WTC11 (cell line): ENCODE results near the gene TPCN2. TPM values are rescaled to one million over a fixed set of nuclear protein-coding genes. Genes with fewer than 3 reads are reported as not detected.
"Not testable (repeated sequence)": the region's sequence is repeated elsewhere in the genome, so short reads cannot be mapped to it uniquely, and the experiment has no call there.

Experiments used
- ATAC-seq: fragments of 200-7000 bp; cut with Tn5 transposase; 2 replicates; pipeline ENCODE4 v1.10.0; 2021; ENCODE audit warnings: mild to moderate bottlenecking, moderate library complexity
- CTCF ChIA-PET: fragments of 300-600 bp; sonication (Branson Sonifier 250); formaldehyde crosslinking; loops from one replicate; lab custom pipeline; 2021; ENCODE audit warnings: antibody characterized with exemption; lab: Charles Lee
- POLR2A ChIA-PET: fragments of 350-600 bp; sonication (Branson Sonifier 250); formaldehyde crosslinking; loops from one replicate; lab custom pipeline; 2021; ENCODE audit warnings: antibody characterized with exemption; lab: Charles Lee
- DNase-seq: peaks from one replicate; pipeline ENCODE4 v3.0.0; 2021; ENCODE audit warnings: low spot score
- H3K27ac Mint-ChIP-seq: 2 replicates; pipeline ENCODE4 v1.8.0; 2021; ENCODE audit warnings: mixed read lengths
- H3K27me3 Mint-ChIP-seq: 2 replicates; pipeline ENCODE4 v1.8.0; 2021; ENCODE audit warnings: low read depth, mild to moderate bottlenecking, moderate library complexity, mixed read lengths
- H3K36me3 Mint-ChIP-seq: 2 replicates; pipeline ENCODE4 v1.8.0; 2021; ENCODE audit warnings: mixed read lengths
- H3K4me1 Mint-ChIP-seq: 2 replicates; pipeline ENCODE4 v1.8.0; 2022; ENCODE audit warnings: mixed read lengths
- H3K4me3 Mint-ChIP-seq: 2 replicates; pipeline ENCODE4 v1.8.0; 2021; ENCODE audit warnings: mild to moderate bottlenecking, moderate library complexity, mixed read lengths
- H3K9me3 Mint-ChIP-seq: 2 replicates; pipeline ENCODE4 v1.8.0; 2021; ENCODE audit warnings: mixed read lengths
- HMGA2 ChIP-seq: fragments of 250-450 bp; sonication (Bioruptor Pico); IDR thresholded peaks from 2 replicates; pipeline ENCODE4 v1.4.0; 2021; ENCODE audit warnings: mild to moderate bottlenecking, moderate library complexity
- IRF2 ChIP-seq: sonication (generic); formaldehyde crosslinking; IDR thresholded peaks from 2 replicates; pipeline ENCODE4 v1.8.0; 2022; ENCODE audit warnings: low read depth, missing genetic modification reagents, borderline replicate concordance
- MXD4 ChIP-seq: fragments of 250-450 bp; sonication (Bioruptor Pico); IDR thresholded peaks from 2 replicates; pipeline ENCODE4 v1.8.0; 2021; ENCODE audit warnings: mild to moderate bottlenecking, moderate library complexity, borderline replicate concordance
- NFYB ChIP-seq: sonication (generic); formaldehyde crosslinking; conservative IDR thresholded peaks from 2 replicates; pipeline ENCODE4 v1.8.0; 2022; ENCODE audit warnings: low read depth, missing genetic modification reagents
- NR2C2 ChIP-seq: sonication (generic); formaldehyde crosslinking; IDR thresholded peaks from 2 replicates; pipeline ENCODE4 v1.8.0; 2022; ENCODE audit warnings: mild to moderate bottlenecking, missing genetic modification reagents
- NR3C1 ChIP-seq: sonication (generic); formaldehyde crosslinking; conservative IDR thresholded peaks from 2 replicates; pipeline ENCODE4 v1.8.1; 2023; ENCODE audit warnings: low read depth, mild to moderate bottlenecking, missing genetic modification reagents
- OVOL2 ChIP-seq: fragments of 250-450 bp; sonication (Bioruptor Pico); IDR thresholded peaks from 2 replicates; pipeline ENCODE4 v1.9.0; 2021; ENCODE audit warnings: mild to moderate bottlenecking, borderline replicate concordance
- RORB ChIP-seq: fragments of 250-450 bp; sonication (Bioruptor Pico); IDR thresholded peaks from 2 replicates; pipeline ENCODE4 v1.9.0; 2021; ENCODE audit warnings: mild to moderate bottlenecking
- SP1 ChIP-seq: sonication (generic); formaldehyde crosslinking; conservative IDR thresholded peaks from 2 replicates; pipeline ENCODE4 v1.8.1; 2022; ENCODE audit warnings: missing genetic modification reagents
- TEAD4 ChIP-seq: sonication (generic); formaldehyde crosslinking; IDR thresholded peaks from 2 replicates; pipeline ENCODE4 v1.8.0; 2022; ENCODE audit warnings: mild to moderate bottlenecking, missing genetic modification reagents
- ZNF121 ChIP-seq: sonication (generic); formaldehyde crosslinking; IDR thresholded peaks from 2 replicates; pipeline ENCODE4 v1.8.0; 2023; ENCODE audit warnings: missing genetic modification reagents
- ZNF317 ChIP-seq: sonication (generic); formaldehyde crosslinking; IDR thresholded peaks from 2 replicates; pipeline ENCODE4 v1.8.1; 2023; ENCODE audit warnings: low read depth, mild to moderate bottlenecking, moderate library complexity, missing genetic modification reagents, borderline replicate concordance
- ZNF416 ChIP-seq: fragments of 250-450 bp; sonication (Bioruptor Pico); IDR thresholded peaks from 2 replicates; pipeline ENCODE4 v1.9.0; 2021; ENCODE audit warnings: mild to moderate bottlenecking, inconsistent platforms
- total RNA-seq: library from RNA; stranded (reverse); gene quantifications from 3 replicates; pipeline ENCODE4 v1.2.3, GENCODE V29; 2021
- TF ChIP-seq, protein P1 (sequence below): fragments of 250-450 bp; sonication (Bioruptor Pico); IDR thresholded peaks from 2 replicates; pipeline ENCODE4 v2.1.2; 2022; ENCODE audit warnings: mild to moderate bottlenecking, moderate library complexity
- TF ChIP-seq, protein P2 (sequence below): sonication (generic); formaldehyde crosslinking; IDR thresholded peaks from 2 replicates; pipeline ENCODE4 v1.8.1; 2022; ENCODE audit warnings: low read depth, mild to moderate bottlenecking, moderate library complexity, missing genetic modification reagents, borderline replicate concordance
- TF ChIP-seq, protein P3 (sequence below): sonication (generic); formaldehyde crosslinking; conservative IDR thresholded peaks from 2 replicates; pipeline ENCODE4 v1.8.1; 2023; ENCODE audit warnings: mild to moderate bottlenecking, low read depth, missing genetic modification reagents, moderate library complexity
- TF ChIP-seq, protein P4 (sequence below): sonication (generic); formaldehyde crosslinking; IDR thresholded peaks from 2 replicates; pipeline ENCODE4 v1.8.1; 2023; ENCODE audit warnings: mild to moderate bottlenecking, missing genetic modification reagents, borderline replicate concordance
- TF ChIP-seq, protein P5 (sequence below): fragments of 250-450 bp; sonication (Bioruptor Pico); IDR thresholded peaks from 2 replicates; pipeline ENCODE4 v1.8.0; 2021; ENCODE audit warnings: mild to moderate bottlenecking
- TF ChIP-seq, protein P6 (sequence below): sonication (generic); formaldehyde crosslinking; IDR thresholded peaks from 2 replicates; pipeline ENCODE4 v1.8.0; 2023; ENCODE audit warnings: mild to moderate bottlenecking, missing genetic modification reagents
- TF ChIP-seq, protein P7 (sequence below): sonication (generic); formaldehyde crosslinking; IDR thresholded peaks from 2 replicates; pipeline ENCODE4 v1.8.0; 2022; ENCODE audit warnings: mild to moderate bottlenecking, missing genetic modification reagents

Gene TPCN2
- total RNA-seq, 1 experiment from 2014 or later, result 24.6 TPM

DNA sequence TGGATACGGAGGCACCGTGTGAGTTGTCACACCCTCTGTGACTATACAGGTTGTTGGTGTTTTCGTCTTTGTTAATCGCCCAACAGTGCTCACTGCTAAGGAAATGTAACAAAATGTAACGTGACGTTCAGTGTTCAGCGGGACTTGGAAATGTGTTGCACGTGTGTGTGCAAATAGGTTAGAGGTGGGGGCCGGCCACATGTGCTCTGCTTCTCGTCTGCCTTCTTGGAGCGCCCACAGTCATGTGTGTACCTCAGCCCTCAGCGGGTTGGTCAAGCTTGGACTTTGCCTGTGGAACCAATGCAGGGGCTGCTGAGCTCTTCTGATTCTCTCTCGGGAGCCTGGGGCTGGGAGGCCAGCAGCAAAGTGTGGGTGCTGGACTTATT, 99.6 kb downstream of the TPCN2 start (continued):
- TF ChIP-seq, protein P1, sequence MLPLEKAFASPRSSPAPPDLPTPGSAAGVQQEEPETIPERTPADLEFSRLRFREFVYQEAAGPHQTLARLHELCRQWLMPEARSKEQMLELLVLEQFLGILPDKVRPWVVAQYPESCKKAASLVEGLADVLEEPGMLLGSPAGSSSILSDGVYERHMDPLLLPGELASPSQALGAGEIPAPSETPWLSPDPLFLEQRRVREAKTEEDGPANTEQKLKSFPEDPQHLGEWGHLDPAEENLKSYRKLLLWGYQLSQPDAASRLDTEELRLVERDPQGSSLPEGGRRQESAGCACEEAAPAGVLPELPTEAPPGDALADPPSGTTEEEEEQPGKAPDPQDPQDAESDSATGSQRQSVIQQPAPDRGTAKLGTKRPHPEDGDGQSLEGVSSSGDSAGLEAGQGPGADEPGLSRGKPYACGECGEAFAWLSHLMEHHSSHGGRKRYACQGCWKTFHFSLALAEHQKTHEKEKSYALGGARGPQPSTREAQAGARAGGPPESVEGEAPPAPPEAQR (CRISPR knock-in tag), result no peak
- TF ChIP-seq ZNF317 (CRISPR knock-in tag) (no peak), TEAD4 (CRISPR knock-in tag) (no peak), IRF2 (no peak), NFYB (no peak), OVOL2 (CRISPR knock-in tag) (no peak), ZNF121 (CRISPR knock-in tag) (no peak), SP1 (CRISPR knock-in tag) (no peak), NR2C2 (CRISPR knock-in tag) (no peak), HMGA2 (no peak)
- TF ChIP-seq, protein P2, sequence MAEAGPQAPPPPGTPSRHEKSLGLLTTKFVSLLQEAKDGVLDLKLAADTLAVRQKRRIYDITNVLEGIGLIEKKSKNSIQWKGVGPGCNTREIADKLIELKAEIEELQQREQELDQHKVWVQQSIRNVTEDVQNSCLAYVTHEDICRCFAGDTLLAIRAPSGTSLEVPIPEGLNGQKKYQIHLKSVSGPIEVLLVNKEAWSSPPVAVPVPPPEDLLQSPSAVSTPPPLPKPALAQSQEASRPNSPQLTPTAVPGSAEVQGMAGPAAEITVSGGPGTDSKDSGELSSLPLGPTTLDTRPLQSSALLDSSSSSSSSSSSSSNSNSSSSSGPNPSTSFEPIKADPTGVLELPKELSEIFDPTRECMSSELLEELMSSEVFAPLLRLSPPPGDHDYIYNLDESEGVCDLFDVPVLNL (CRISPR knock-in tag), result no peak
- TF ChIP-seq, protein P3, sequence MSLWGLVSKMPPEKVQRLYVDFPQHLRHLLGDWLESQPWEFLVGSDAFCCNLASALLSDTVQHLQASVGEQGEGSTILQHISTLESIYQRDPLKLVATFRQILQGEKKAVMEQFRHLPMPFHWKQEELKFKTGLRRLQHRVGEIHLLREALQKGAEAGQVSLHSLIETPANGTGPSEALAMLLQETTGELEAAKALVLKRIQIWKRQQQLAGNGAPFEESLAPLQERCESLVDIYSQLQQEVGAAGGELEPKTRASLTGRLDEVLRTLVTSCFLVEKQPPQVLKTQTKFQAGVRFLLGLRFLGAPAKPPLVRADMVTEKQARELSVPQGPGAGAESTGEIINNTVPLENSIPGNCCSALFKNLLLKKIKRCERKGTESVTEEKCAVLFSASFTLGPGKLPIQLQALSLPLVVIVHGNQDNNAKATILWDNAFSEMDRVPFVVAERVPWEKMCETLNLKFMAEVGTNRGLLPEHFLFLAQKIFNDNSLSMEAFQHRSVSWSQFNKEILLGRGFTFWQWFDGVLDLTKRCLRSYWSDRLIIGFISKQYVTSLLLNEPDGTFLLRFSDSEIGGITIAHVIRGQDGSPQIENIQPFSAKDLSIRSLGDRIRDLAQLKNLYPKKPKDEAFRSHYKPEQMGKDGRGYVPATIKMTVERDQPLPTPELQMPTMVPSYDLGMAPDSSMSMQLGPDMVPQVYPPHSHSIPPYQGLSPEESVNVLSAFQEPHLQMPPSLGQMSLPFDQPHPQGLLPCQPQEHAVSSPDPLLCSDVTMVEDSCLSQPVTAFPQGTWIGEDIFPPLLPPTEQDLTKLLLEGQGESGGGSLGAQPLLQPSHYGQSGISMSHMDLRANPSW (CRISPR knock-in tag), result no peak
- TF ChIP-seq, protein P4, sequence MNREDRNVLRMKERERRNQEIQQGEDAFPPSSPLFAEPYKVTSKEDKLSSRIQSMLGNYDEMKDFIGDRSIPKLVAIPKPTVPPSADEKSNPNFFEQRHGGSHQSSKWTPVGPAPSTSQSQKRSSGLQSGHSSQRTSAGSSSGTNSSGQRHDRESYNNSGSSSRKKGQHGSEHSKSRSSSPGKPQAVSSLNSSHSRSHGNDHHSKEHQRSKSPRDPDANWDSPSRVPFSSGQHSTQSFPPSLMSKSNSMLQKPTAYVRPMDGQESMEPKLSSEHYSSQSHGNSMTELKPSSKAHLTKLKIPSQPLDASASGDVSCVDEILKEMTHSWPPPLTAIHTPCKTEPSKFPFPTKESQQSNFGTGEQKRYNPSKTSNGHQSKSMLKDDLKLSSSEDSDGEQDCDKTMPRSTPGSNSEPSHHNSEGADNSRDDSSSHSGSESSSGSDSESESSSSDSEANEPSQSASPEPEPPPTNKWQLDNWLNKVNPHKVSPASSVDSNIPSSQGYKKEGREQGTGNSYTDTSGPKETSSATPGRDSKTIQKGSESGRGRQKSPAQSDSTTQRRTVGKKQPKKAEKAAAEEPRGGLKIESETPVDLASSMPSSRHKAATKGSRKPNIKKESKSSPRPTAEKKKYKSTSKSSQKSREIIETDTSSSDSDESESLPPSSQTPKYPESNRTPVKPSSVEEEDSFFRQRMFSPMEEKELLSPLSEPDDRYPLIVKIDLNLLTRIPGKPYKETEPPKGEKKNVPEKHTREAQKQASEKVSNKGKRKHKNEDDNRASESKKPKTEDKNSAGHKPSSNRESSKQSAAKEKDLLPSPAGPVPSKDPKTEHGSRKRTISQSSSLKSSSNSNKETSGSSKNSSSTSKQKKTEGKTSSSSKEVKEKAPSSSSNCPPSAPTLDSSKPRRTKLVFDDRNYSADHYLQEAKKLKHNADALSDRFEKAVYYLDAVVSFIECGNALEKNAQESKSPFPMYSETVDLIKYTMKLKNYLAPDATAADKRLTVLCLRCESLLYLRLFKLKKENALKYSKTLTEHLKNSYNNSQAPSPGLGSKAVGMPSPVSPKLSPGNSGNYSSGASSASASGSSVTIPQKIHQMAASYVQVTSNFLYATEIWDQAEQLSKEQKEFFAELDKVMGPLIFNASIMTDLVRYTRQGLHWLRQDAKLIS, result no peak

DNA sequence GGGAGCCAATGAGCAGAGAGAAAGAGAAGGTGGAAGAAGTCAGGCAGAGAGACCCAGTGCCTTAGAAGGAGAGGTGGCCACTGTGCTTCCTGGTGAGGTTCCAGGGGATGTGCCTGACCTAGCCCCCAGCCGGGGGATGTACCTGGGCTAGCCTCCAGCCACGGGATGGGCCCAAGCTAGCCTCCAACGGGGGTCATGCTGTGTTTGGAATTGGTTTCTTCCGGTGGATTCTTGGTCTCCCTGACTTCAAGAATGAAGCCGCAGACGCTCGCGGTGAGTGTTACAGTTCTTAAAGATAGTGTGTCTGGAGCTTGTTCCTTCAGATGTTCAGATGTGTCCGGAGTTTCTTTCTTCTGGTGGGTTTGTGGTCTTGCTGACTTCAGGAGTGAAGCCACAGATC, 100.1 kb downstream of the TPCN2 start:
- ChIA-PET POLR2A (no interaction called here), CTCF (no interaction called here)
- ATAC-seq, result no peak
- peaks cover 34% of the 10 kb centered on the region for H3K4me1 Mint-ChIP-seq
- peaks cover 3% of the 10 kb centered on the region for H3K27me3 Mint-ChIP-seq
- TF ChIP-seq, protein P5, sequence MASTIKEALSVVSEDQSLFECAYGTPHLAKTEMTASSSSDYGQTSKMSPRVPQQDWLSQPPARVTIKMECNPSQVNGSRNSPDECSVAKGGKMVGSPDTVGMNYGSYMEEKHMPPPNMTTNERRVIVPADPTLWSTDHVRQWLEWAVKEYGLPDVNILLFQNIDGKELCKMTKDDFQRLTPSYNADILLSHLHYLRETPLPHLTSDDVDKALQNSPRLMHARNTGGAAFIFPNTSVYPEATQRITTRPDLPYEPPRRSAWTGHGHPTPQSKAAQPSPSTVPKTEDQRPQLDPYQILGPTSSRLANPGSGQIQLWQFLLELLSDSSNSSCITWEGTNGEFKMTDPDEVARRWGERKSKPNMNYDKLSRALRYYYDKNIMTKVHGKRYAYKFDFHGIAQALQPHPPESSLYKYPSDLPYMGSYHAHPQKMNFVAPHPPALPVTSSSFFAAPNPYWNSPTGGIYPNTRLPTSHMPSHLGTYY, result no peak
- TF ChIP-seq NR3C1 (CRISPR knock-in tag) (no peak), MXD4 (CRISPR knock-in tag) (no peak), ZNF416 (no peak), RORB (CRISPR knock-in tag) (no peak)
- TF ChIP-seq, protein P6, sequence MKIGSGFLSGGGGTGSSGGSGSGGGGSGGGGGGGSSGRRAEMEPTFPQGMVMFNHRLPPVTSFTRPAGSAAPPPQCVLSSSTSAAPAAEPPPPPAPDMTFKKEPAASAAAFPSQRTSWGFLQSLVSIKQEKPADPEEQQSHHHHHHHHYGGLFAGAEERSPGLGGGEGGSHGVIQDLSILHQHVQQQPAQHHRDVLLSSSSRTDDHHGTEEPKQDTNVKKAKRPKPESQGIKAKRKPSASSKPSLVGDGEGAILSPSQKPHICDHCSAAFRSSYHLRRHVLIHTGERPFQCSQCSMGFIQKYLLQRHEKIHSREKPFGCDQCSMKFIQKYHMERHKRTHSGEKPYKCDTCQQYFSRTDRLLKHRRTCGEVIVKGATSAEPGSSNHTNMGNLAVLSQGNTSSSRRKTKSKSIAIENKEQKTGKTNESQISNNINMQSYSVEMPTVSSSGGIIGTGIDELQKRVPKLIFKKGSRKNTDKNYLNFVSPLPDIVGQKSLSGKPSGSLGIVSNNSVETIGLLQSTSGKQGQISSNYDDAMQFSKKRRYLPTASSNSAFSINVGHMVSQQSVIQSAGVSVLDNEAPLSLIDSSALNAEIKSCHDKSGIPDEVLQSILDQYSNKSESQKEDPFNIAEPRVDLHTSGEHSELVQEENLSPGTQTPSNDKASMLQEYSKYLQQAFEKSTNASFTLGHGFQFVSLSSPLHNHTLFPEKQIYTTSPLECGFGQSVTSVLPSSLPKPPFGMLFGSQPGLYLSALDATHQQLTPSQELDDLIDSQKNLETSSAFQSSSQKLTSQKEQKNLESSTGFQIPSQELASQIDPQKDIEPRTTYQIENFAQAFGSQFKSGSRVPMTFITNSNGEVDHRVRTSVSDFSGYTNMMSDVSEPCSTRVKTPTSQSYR (CRISPR knock-in tag), result no peak
- TF ChIP-seq, protein P7, sequence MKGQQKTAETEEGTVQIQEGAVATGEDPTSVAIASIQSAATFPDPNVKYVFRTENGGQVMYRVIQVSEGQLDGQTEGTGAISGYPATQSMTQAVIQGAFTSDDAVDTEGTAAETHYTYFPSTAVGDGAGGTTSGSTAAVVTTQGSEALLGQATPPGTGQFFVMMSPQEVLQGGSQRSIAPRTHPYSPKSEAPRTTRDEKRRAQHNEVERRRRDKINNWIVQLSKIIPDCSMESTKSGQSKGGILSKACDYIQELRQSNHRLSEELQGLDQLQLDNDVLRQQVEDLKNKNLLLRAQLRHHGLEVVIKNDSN (CRISPR knock-in tag), result no peak
- peaks cover 51% of the 10 kb centered on the region for H3K9me3 Mint-ChIP-seq
- no peak for DNase-seq
- H3K4me3 Mint-ChIP-seq, result no peak overlapping the region
- no peak overlapping the region for H3K27ac Mint-ChIP-seq
- peaks cover 43% of the 10 kb centered on the region for H3K36me3 Mint-ChIP-seq

DNA sequence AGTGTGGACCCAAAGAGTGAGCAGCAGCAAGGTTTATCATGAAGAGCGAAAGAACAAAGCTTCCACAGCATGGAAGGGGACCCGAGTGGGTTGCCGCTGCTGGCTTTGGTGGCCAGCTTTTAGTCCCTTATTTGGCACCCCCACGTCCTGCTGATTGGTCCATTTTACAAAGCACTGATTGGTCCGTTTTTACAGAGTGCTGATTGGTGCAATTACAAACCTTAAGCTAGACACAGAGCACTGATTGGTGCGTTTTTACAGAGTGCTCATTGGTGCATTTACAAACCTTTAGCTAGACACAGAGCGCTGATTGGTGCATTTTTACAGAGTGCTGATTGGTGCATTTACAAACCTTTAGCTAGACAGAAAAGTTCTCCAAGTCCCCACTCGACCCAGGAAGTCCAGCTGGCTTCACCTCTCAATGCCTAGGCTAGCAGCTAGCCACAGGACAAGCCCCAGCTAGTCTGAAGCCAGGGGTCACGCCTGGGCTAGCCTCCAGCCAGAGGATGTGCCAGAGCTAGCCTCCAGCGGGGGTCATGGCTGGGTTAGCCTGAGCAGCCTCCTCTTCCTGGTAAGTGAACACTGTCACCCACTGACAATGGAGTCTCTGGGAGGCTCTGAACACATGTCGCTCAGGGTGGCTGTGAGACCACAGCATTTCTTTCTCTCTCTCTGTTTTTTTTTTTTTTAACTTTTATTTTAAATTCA, 100.8 kb downstream of the TPCN2 start:
- POLR2A ChIA-PET, result interaction anchor here (0.6 to 0.7 kb wide), 2 partner anchors 44 to 106 kb away, joined by 3 read pairs; no protein-coding TSS in a partner anchor
- CTCF ChIA-PET, H3K27ac Mint-ChIP-seq, ATAC-seq, H3K27me3 Mint-ChIP-seq, DNase-seq, H3K4me3 Mint-ChIP-seq: not testable (repeated sequence)
- H3K4me1 Mint-ChIP-seq, result peaks cover 29% of the 10 kb centered on the region
- H3K9me3 Mint-ChIP-seq, result peaks cover 49% of the 10 kb centered on the region
- peaks cover 43% of the 10 kb centered on the region for H3K36me3 Mint-ChIP-seq
